ENCODE results near the gene MAPK10.
"Not testable (repeated sequence)": the region's sequence is repeated elsewhere in the genome, so short reads cannot be mapped to it uniquely, and the experiment has no call there.

The MAPK10 gene

GRCh38 chr4:86178211-86178610 is 181.6 kb downstream of the MAPK10 start:
- DNase-seq: no peak

DNA sequence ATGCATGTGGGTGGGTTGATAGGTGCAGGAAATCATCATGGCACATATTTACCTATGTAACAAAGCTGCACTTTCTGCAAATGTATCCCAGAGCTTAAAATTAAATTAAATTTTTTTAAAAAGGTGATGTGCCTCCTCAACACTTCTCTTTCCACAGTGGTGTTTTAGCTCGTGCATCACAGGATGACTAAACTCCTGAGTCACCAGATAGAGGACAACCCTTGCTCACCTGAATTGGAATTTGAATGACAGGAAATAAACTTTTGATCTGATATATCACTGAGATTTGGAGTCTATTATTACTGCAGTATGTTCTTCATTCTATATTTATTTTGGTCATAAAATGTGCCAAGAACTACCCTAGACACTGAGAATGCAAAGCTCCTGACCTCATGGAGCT is 185.3 kb downstream of the MAPK10 start:
- DNase-seq: no peak

GRCh38 chr4:86168335-86168734 is 191.5 kb downstream of the MAPK10 start:
- DNase-seq: not testable (repeated sequence)

- DNase-seq: no peak
These were observed 199.4 kb downstream of the MAPK10 start for GRCh38 chr4:86160426-86160825.

- no peak for DNase-seq
These were observed 200.6 kb downstream of the MAPK10 start for GRCh38 chr4:86159216-86159615.

DNA sequence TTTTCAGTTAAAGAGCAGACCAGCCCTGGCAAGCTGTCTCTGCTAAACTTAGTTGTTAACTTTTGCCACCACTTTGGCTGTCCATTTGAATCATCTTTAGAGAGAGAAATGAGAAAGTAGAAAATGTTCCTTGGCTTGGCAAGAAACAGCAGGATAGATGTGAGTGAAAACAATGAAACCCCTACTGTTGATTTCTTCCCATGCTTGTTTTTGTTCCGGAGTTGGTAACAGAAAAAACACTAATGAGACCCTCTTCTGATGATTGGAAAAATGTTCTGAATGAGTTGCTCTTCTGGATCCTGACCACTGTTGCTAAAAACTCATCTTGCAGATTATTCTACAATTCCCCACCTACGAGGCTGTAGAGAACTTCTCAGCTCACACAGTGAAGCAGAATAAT is 203.3 kb downstream of the MAPK10 start:
- DNase-seq: no peak

- no peak for DNase-seq
These were observed 204.1 kb downstream of the MAPK10 start for GRCh38 chr4:86155766-86156165.

DNA sequence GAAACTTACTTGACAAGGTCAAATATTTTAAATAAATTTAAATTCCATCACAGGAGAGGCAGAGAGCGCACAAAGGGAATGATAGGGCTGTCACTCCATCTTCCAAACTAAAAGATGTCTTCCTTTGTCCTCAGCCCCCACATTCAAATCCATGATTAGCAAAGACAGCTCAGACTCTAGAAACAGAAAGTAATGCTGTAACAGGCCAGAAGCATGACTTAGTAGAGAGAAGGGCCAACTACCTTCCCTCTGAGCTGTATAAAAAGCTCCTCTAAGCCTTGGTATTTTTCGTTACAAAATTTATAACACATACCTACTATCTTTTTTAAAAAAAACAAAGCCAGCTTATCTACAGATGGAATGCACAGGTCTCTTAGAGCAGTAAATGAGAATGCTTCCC is 207.4 kb downstream of the MAPK10 start:
- DNase-seq: no peak

GRCh38 chr4:86151196-86151595 is 208.7 kb downstream of the MAPK10 start:
- DNase-seq: no peak

DNA sequence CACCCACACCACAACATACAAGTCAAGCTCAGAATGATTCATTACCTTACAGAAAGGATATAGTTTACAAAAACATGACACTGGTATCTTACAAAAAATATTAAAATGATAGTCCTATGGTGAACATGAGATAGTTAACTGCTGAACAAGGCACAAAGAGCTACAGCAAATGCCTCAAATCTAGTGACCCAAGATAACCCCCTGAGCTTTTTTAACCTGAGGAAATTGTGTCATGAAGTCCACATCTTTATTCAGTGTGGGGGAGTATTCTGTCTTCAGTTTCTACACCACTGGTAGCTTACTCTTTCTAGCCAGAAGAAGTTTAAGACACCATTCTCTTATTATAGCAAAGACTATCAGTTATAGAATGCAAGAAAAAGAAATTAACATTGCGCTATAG is 218.7 kb downstream of the MAPK10 start:
- no peak for DNase-seq

- no peak for DNase-seq
These were observed 227.4 kb downstream of the MAPK10 start for GRCh38 chr4:86132468-86132867.

DNA sequence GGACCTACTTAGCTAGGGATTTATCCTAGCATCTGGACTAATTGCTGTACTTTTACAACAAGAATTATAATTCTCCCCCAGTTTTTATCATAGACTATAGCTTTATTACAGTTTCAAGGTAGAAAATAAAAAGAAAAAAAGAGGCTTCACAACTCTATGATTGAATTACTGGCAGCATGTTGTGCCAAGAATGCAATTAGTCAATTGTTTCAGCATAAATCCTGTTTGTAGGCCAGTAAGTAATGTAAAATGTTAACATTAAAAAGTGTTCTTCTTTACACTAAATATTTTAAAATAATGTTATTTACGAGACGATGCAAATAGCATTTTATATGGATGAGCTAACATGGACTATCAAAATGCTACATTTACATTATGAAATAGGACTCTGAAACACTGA is 228.4 kb downstream of the MAPK10 start:
- no peak for DNase-seq

DNA sequence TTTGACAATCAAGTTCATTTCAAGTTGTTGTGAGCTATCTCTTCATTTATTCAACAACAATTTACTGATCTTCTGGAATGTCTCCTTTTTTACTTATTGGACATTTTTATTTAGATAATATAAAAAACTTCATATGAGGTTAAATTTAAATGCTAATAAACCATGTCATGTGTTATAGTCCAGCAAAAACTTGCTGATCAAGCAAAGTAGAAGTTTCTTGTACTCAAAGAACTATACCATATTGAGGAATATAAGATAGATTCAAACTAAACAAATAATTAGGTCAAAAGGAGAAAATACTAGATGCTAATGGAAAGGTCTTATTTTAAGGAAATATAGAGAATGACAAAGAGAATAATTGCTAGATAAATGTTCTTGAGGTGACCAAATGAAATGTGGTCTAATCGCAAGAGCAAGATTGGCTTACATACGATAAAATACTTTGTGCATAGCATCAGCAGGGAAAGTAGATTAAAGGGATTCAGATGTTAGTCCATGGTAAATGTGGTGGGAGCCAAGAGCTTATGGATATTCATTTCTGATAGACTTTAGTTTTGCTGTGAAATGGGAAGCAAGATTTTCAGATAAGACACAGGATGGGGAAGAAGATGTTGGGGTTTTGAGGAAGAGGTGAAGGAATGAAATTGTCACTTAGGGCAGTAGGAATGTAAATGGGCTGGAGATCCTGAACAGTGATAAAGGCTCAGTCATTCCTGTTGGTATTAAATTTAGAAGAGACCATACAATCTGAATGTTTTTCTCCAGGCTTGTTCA is 229.5 kb downstream of the MAPK10 start:
- no peak for DNase-seq

- DNase-seq: no peak
These were observed 230.3 kb downstream of the MAPK10 start for GRCh38 chr4:86129546-86129945.

DNA sequence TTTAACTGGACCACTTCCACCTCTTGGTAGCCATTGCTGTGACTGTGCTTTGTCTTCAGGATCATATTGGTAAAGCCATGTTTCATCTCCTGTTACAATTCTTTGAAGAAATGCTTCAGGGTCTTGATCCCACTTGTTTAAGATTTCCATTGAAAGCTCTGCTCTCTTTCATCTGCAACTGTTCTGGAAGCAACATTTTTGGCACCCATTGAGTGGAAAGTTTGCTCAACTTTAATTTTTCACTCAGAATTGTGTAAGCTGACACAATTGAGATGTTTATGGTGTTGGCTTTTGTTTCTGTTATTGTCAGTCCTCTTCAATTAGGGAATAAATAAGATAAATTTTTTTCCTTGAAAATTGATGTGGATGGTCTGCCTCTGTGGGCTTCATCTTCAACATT is 237.4 kb downstream of the MAPK10 start:
- no peak for DNase-seq

GRCh38 chr4:86118711-86119110 is 241.1 kb downstream of the MAPK10 start:
- DNase-seq: no peak

GRCh38 chr4:86117705-86118302 is 242.0 kb downstream of the MAPK10 start:
- no peak for DNase-seq

DNA sequence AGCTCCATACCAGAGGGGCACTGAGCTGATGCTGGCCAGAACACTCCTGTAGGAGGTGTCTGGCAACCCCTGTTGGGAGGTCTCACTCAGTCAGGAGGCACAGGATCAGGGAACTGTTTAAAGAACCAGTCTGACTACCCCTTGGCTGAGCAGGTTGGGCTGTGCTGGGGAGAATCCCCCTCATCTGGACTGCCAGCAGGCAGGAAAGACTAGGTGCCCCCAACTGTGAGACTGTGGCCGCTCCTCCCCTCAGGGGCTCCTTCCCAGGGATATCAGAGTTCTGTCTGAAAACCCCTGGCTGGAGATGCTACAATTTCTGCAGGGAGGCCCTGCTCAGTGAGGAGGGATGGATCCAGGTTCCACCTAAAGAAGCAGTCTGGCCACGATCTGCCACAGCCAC is 245.3 kb downstream of the MAPK10 start:
- DNase-seq: no peak

DNA sequence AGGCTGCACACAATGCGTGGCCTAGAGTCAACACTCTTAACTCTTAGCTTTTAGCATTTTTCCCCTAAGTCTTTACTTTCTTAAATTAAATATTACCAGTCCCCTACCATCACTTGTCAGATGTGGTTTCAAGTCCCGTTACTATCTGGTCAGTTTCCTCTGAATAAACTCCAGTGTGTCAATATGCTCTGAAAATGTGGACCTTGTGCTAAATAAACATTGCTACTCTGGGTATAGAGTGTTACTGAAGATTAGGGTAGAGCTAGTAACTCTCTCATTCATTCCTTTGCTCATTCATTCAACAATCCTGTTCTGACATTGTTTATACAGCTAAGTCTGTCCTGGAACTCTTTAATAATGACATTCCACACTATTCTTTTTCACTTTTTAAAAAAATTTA is 251.0 kb downstream of the MAPK10 start:
- DNase-seq: no peak

DNA sequence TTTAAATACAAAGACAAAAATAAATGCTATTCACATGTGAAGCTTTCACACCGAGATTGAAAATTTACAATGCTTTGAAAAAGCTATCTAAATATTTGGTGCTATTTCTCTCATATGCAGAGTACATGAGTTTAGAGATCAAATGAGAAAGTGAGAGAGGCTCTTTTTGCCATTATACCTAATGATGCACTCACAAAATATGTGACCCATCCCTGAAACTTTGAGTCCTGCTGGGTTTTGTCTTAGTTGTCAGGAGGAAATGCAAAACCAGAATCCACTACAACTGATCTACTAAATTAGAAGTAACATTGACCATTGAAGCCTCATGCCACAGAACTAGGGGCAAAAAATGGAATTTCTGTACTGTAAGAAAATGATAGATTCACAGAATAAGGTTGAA is 251.7 kb downstream of the MAPK10 start:
- no peak for DNase-seq

GRCh38 chr4:86107112-86107511 is 252.7 kb downstream of the MAPK10 start:
- DNase-seq: no peak

GRCh38 chr4:86106475-86106874 is 253.4 kb downstream of the MAPK10 start:
- DNase-seq: no peak

DNA sequence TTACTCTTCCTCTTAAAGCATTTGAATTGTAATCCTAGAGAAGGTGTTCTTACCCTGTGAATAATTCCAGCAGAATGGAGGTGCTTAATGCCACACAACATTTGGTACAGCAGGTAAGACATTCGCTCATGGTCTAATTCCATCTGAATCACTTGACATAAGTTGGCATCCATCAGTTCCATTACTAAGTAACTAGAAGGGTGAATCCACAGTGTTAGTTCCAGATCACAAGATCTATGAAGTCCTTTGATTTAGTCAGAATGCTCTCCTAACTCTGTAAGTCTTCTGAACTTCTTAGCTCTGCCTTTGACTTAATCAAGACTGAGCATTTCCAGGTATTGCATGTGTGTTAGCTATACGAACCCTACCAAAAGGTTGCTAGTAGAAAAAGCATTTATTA is 258.0 kb downstream of the MAPK10 start:
- DNase-seq: no peak

DNA sequence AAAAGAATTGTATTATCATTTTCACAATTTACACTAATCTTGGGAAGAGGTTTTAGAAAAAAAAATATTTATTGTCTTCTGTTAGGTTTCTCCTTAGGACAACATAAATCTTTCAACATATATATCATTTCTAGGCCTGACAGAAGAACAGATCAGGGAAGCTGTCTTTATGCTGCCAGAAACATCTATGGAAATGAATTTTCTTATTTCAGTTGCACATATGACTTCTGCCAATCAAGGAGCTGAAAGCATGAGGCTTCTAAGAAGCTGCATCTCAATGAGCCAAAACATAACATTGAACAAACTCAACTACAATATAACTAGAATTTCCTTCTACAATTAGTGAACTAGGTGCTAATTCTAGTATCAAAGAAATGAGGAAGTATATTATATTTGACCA is 258.4 kb downstream of the MAPK10 start:
- DNase-seq: no peak

All from NCI-H510A treated with DMSO at 0.1 percent for 48 hours (cell line).